ENCODE results near the gene DIAPH2.

The DIAPH2 gene

DNA sequence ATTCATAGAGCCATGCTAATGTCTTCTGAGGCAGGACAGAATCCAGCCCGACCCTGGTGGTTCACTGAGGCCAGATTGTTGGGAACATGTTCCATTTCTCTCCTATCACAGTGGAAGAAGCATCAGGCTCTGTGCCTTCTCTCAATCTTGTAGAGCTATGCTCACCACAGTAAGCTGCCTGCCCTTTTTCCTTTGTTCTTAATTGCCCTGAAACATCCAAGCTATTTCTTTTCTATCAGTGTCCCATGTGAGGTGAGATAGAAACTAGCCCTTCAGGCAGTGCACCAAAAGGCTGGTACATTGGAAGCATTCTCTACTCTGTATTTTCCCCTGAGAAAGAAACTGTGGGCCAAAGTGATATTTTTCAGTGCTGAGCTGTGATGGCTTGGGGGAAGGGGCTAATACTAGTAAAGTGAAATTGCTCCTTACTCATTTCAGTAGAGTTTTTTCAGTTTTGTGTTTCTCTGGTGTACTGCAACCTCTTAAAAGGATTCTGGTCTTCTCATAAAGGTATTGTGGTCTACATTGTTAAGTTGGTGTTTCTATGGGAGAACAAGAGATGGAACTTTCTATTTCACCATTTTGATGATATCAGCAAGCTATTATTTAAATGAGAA, 810.2 kb downstream of the DIAPH2 start:
- peaks cover 18% of the 10 kb centered on the region for H3K4me1 ChIP-seq (ENCODE audit: control insufficient read depth, low read length)
- no peaks in the 10 kb centered on the region for H3K36me3 ChIP-seq (ENCODE audit: control insufficient read depth, low read length)
- TF ChIP-seq EZH2phosphoT487 (IDR thresholded peaks at IDR 0.05; ENCODE audit: borderline replicate concordance, low read length), result no peak
- TF ChIP-seq, protein P1, sequence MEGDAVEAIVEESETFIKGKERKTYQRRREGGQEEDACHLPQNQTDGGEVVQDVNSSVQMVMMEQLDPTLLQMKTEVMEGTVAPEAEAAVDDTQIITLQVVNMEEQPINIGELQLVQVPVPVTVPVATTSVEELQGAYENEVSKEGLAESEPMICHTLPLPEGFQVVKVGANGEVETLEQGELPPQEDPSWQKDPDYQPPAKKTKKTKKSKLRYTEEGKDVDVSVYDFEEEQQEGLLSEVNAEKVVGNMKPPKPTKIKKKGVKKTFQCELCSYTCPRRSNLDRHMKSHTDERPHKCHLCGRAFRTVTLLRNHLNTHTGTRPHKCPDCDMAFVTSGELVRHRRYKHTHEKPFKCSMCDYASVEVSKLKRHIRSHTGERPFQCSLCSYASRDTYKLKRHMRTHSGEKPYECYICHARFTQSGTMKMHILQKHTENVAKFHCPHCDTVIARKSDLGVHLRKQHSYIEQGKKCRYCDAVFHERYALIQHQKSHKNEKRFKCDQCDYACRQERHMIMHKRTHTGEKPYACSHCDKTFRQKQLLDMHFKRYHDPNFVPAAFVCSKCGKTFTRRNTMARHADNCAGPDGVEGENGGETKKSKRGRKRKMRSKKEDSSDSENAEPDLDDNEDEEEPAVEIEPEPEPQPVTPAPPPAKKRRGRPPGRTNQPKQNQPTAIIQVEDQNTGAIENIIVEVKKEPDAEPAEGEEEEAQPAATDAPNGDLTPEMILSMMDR (IDR thresholded peaks at IDR 0.05; ENCODE audit: low read depth, low read length, poor library complexity, severe bottlenecking), result no peak
- no peaks in the 10 kb centered on the region for H4K20me1 ChIP-seq (ENCODE audit: control insufficient read depth, insufficient read depth, low read depth, low read length)
- no peak overlapping the region for H3K4me2 ChIP-seq (ENCODE audit: low read length)
- no peaks in the 10 kb centered on the region for H3K79me2 ChIP-seq (ENCODE audit: control insufficient read depth, low read length)
- H3K9me3 ChIP-seq (ENCODE audit: control insufficient read depth, insufficient read depth, low read length), result no peaks in the 10 kb centered on the region
- H3F3A ChIP-seq (ENCODE audit: control insufficient read depth, insufficient read depth), result no peaks in the 10 kb centered on the region
- H3K4me3 ChIP-seq (ENCODE audit: low read length), result no peak overlapping the region
- no peaks in the 10 kb centered on the region for H3K9me2 ChIP-seq (replicated peaks; ENCODE audit: control insufficient read depth, low read length)
- no peaks in the 10 kb centered on the region for H3K27me3 ChIP-seq (ENCODE audit: control insufficient read depth, low read length)
- no peak overlapping the region for H3K27ac ChIP-seq (ENCODE audit: low read depth, low read length)

DNA sequence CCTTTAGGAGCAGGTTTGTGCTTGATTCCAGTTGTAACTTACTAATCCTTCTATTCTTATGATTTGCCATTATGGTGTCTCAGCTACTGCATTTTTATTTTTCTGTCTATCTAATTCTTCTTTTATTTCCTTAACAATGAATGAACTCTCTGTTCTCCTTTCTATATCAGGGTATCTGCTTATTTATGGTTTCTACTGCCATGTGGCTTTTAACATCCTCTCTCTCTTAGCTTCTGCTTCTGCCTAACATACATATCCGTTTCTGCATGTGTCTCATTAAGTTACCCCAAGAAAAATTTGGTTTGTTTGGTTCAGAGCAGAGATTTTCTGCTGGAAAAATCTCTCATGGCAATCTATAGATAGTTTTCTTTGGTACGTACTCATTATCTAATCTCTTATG, 813.5 kb downstream of the DIAPH2 start:
- 0 out of 2 replicates have a peak overlapping the region, but pooled peaks have one; percentile 17 for H3K4me3 ChIP-seq (ENCODE audit: low read length)
- H3K4me2 ChIP-seq (ENCODE audit: low read length), result peak overlapping the region; percentile 58
- no peaks in the 10 kb centered on the region for H3K27me3 ChIP-seq (ENCODE audit: control insufficient read depth, low read length)
- H3K9me2 ChIP-seq (replicated peaks; ENCODE audit: control insufficient read depth, low read length), result no peaks in the 10 kb centered on the region
- no peaks in the 10 kb centered on the region for H3K9me3 ChIP-seq (ENCODE audit: control insufficient read depth, insufficient read depth, low read length)
- H3K4me1 ChIP-seq (ENCODE audit: control insufficient read depth, low read length), result peaks cover 18% of the 10 kb centered on the region
- no peaks in the 10 kb centered on the region for H3K36me3 ChIP-seq (ENCODE audit: control insufficient read depth, low read length)
- no peaks in the 10 kb centered on the region for H3K79me2 ChIP-seq (ENCODE audit: control insufficient read depth, low read length)
- H3K27ac ChIP-seq (ENCODE audit: low read depth, low read length), result peak overlapping the region; percentile 32; the same call in 1 of the 2 replicates
- TF ChIP-seq EZH2phosphoT487 (IDR thresholded peaks at IDR 0.05; ENCODE audit: borderline replicate concordance, low read length), result no peak
- TF ChIP-seq, protein P1 (IDR thresholded peaks at IDR 0.05; ENCODE audit: low read depth, low read length, poor library complexity, severe bottlenecking), result no peak
- H4K20me1 ChIP-seq (ENCODE audit: control insufficient read depth, insufficient read depth, low read depth, low read length), result no peaks in the 10 kb centered on the region
- H3F3A ChIP-seq (ENCODE audit: control insufficient read depth, insufficient read depth), result no peaks in the 10 kb centered on the region

DNA sequence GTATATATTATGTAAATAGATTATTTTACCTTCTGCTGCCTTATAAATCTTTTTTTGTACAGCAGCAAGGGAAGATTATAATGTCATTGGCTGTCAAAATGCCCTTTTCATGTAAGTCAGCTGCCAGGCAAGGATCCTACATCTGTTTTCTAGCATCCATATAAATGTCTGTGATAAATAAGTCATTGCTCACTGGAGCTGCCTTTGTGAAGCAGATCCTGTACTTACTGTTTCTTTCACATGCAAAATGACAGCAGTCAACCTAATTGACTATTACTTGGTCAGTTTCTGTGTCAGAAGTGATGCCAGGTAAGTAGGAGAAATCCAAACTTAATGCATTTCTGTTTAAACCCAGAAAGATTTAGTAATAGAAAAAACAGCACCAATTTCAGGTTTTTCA, 819.8 kb downstream of the DIAPH2 start:
- Histone ChIP-seq H3K79me2 (ENCODE audit: control insufficient read depth, low read length) (no peaks in the 10 kb centered on the region), H3K4me2 (ENCODE audit: low read length) (no peak overlapping the region), H3K27me3 (ENCODE audit: control insufficient read depth, low read length) (no peaks in the 10 kb centered on the region), H3K4me3 (ENCODE audit: low read length) (no peak overlapping the region), H3K9me3 (ENCODE audit: control insufficient read depth, insufficient read depth, low read length) (no peaks in the 10 kb centered on the region), H3F3A (ENCODE audit: control insufficient read depth, insufficient read depth) (no peaks in the 10 kb centered on the region), H3K36me3 (ENCODE audit: control insufficient read depth, low read length) (no peaks in the 10 kb centered on the region), H4K20me1 (ENCODE audit: control insufficient read depth, insufficient read depth, low read depth, low read length) (no peaks in the 10 kb centered on the region), H3K9me2 (replicated peaks; ENCODE audit: control insufficient read depth, low read length) (no peaks in the 10 kb centered on the region), H3K4me1 (ENCODE audit: control insufficient read depth, low read length) (peaks cover 8% of the 10 kb centered on the region; the same call in 1 of the 2 replicates), H3K27ac (ENCODE audit: low read depth, low read length) (no peak overlapping the region)
- TF ChIP-seq EZH2phosphoT487 (IDR thresholded peaks at IDR 0.05; ENCODE audit: borderline replicate concordance, low read length), result no peak
- TF ChIP-seq, protein P1 (IDR thresholded peaks at IDR 0.05; ENCODE audit: low read depth, low read length, poor library complexity, severe bottlenecking), result no peak

Measured in DOHH2 (cell line).